ENCODE results near the gene HASPIN. TPM values are rescaled to one million over a fixed set of nuclear protein-coding genes. Genes with fewer than 3 reads are reported as not detected.
A peak's percentile ranks its signal among the peaks of the same experiment; 100 is the strongest.

The HASPIN gene
- total and polyA plus RNA-seq, 2 of the 8 experiments (the other 6 are each of a cell fraction or from before 2014, with no cell fraction given): 7.8 to 29.5 TPM

GRCh38 chr17:3748576-3748975 is 24.9 kb downstream of the HASPIN start:
- H3K36me3 ChIP-seq (ENCODE audit: control insufficient read depth in 2 of 4, insufficient read depth in 4 of 4, low read length in 3 of 4): no peaks in the 10 kb centered on the region
- H3K9me3 ChIP-seq (ENCODE audit: insufficient read depth in 2 of 2, low read depth in 1 of 2, low read length in 1 of 2): no peaks in the 10 kb centered on the region
- no peak overlapping the region for H3K4ac ChIP-seq (replicated peaks; ENCODE audit: insufficient read length, low read depth, low read length)
- no peak overlapping the region for H3K23ac ChIP-seq (ENCODE audit: insufficient read length)
- H3K4me2 ChIP-seq (ENCODE audit: insufficient read depth in 1 of 2, low read depth in 2 of 2, low read length in 2 of 2): no peak overlapping the region
- H4K5ac ChIP-seq (ENCODE audit: insufficient read length, low read depth, low read length): no peak overlapping the region
- no peak overlapping the region for H2BK120ac ChIP-seq (replicated peaks; ENCODE audit: low read depth, low read length)
- H4K91ac ChIP-seq (replicated peaks; ENCODE audit: insufficient read length, low read length): no peak overlapping the region
- no peak overlapping the region; a peak in 1 of 7 replicates for H3K9ac ChIP-seq (replicated peaks in 1 of 4; ENCODE audit: extremely low read depth in 1 of 4, low read depth in 3 of 4, low read length in 3 of 4)
- H3K4me3 ChIP-seq (ENCODE audit: extremely low read depth in 1 of 4, insufficient read depth in 2 of 4, low read depth in 3 of 4, low read length in 4 of 4): no peak overlapping the region
- H2AK5ac ChIP-seq (ENCODE audit: low read depth, low read length): no peak overlapping the region
- H3K79me2 ChIP-seq (ENCODE audit: control insufficient read depth in 1 of 2, insufficient read depth in 2 of 2, low read length in 2 of 2): no peaks in the 10 kb centered on the region
- DNase-seq (ENCODE audit: low read depth in 1 of 2, low spot score in 2 of 2) (no peak), FAIRE-seq (no peak)
- no peak overlapping the region for H3K14ac ChIP-seq (ENCODE audit: insufficient read length)
- no peaks in the 10 kb centered on the region for H3K23me2 ChIP-seq (ENCODE audit: low read depth, low read length)
- H2BK5ac ChIP-seq (ENCODE audit: low read depth, low read length): no peak overlapping the region
- ChIA-PET CTCF (ENCODE audit: partially characterized antibody) (interaction anchor here (1.3 to 8.2 kb wide), 4 partner anchors 11 to 79 kb away, joined by 5 to 73 read pairs (median 7); no protein-coding TSS in a partner anchor), POLR2A (ENCODE audit: partially characterized antibody) (no interaction called here)
- H3K56ac ChIP-seq (replicated peaks; ENCODE audit: insufficient read length, low read depth, low read length): no peak overlapping the region
- TF ChIP-seq NANOG (IDR thresholded peaks at IDR 0.05; ENCODE audit: insufficient read depth, low read depth, low read length, poor library complexity, severe bottlenecking) (no peak), SIX5 (IDR thresholded peaks at IDR 0.05; ENCODE audit: low read depth, low read length) (no peak), SP1 (IDR thresholded peaks at IDR 0.05; ENCODE audit: low read depth, low read length) (no peak), POLR2AphosphoS5 (IDR thresholded peaks at IDR 0.05; ENCODE audit: low read depth, low read length) (no peak), TAF7 (optimal IDR thresholded peaks at IDR 0.05; ENCODE audit: borderline replicate concordance, low read depth, low read length) (no peak), SRF (IDR thresholded peaks at IDR 0.05; ENCODE audit: low read depth, low read length) (no peak), RAD21 (IDR thresholded peaks at IDR 0.05 in 1 of 2, conservative IDR thresholded peaks at IDR 0.05 in 1 of 2; ENCODE audit: low read depth in 2 of 2, low read length in 2 of 2) (no peak), SAP30 (IDR thresholded peaks at IDR 0.05; ENCODE audit: insufficient read depth, insufficient replicate concordance, low read length) (no peak), FOSL1 (IDR thresholded peaks at IDR 0.05; ENCODE audit: insufficient read depth, low read depth, low read length) (no peak), KDM5A (IDR thresholded peaks at IDR 0.05; ENCODE audit: low read length) (no peak), CEBPB (IDR thresholded peaks at IDR 0.05; ENCODE audit: low read depth, low read length) (no peak)
- H3K18ac ChIP-seq (ENCODE audit: extremely low read depth, low read length): no peak overlapping the region
- no peaks in the 10 kb centered on the region for H4K20me1 ChIP-seq (replicated peaks in 1 of 2; ENCODE audit: control insufficient read depth in 1 of 2, insufficient read depth in 2 of 2, low read length in 2 of 2)
- H4K8ac ChIP-seq (ENCODE audit: extremely low read depth, insufficient read depth, low read length): no peak overlapping the region
- H2AFZ ChIP-seq (ENCODE audit: low read length): no peak overlapping the region
- 94% methylated on average over 7 of the region's 7 CpGs; no CpG with 5 or more reads in 1 of the 2 experiments for WGBS, 2 experiments (ENCODE audit: extremely low coverage in 1 of 2, insufficient coverage in 1 of 2, insufficient read length in 1 of 2, insufficient replicate concordance in 2 of 2, low coverage in 1 of 2, low lambda C conversion rate in 2 of 2, missing lambda C conversion rate in 1 of 2)
- H3K4me1 ChIP-seq (replicated peaks in 1 of 4; ENCODE audit: control insufficient read depth in 3 of 4, insufficient read depth in 4 of 4, low read length in 3 of 4): no peaks in the 10 kb centered on the region
- H2BK20ac ChIP-seq (ENCODE audit: low read length): no peak overlapping the region
- H3K27me3 ChIP-seq (replicated peaks in 1 of 4; ENCODE audit: control insufficient read depth in 3 of 4, extremely low read depth in 1 of 4, insufficient read depth in 3 of 4, low read length in 3 of 4): no peaks in the 10 kb centered on the region
- no peak overlapping the region for H3K27ac ChIP-seq (ENCODE audit: low read depth, low read length)
- H3K79me1 ChIP-seq (ENCODE audit: low read depth, low read length): no peaks in the 10 kb centered on the region
- no peak overlapping the region for H2BK15ac ChIP-seq (ENCODE audit: low read length)
- peak overlapping the region; percentile 17; the same call in 1 of the 2 replicates for H2BK12ac ChIP-seq (ENCODE audit: low read depth, low read length)

All from H1 (cell line).